ENCODE results near the gene TBC1D22B.

DNA sequence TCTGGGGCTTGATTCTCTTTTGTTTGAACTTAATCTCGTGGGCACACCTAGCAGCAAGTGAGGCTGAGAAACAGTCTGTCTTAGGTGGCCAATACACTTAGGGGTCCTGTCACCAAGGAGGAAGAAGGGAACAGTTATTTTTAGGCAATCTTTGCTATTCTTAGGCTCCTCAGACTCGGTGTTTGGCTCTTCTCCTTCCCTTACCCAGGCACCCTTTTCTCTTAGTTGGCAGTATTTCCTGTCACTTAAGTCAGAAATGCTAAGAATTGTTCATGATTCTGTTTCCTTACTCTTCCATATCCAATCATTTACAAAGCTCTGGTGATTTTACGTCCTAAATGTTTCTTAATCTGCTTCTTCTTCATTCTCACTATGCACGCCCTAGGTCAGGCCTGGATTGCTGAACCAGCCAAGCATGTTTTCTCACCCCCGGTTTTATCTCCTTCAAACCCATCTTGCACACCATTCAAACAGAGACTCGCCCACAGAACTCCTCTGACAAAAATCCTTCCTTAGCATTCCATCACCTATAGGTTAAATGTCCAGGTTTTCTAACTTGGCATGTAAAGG, 45.6 kb downstream of the TBC1D22B start:
- TF ChIP-seq, protein P1, sequence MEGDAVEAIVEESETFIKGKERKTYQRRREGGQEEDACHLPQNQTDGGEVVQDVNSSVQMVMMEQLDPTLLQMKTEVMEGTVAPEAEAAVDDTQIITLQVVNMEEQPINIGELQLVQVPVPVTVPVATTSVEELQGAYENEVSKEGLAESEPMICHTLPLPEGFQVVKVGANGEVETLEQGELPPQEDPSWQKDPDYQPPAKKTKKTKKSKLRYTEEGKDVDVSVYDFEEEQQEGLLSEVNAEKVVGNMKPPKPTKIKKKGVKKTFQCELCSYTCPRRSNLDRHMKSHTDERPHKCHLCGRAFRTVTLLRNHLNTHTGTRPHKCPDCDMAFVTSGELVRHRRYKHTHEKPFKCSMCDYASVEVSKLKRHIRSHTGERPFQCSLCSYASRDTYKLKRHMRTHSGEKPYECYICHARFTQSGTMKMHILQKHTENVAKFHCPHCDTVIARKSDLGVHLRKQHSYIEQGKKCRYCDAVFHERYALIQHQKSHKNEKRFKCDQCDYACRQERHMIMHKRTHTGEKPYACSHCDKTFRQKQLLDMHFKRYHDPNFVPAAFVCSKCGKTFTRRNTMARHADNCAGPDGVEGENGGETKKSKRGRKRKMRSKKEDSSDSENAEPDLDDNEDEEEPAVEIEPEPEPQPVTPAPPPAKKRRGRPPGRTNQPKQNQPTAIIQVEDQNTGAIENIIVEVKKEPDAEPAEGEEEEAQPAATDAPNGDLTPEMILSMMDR (conservative IDR thresholded peaks at IDR 0.05; ENCODE audit: low read length), result no peak
- no peak for TF ChIP-seq EZH2phosphoT487 (IDR thresholded peaks at IDR 0.05; ENCODE audit: borderline replicate concordance)

All from Loucy (cell line).